WERI-Rb-1 (cell line): ENCODE results near the gene TAX1BP3.

Source experiments
- DNase-seq: peaks from one replicate; pipeline ENCODE4 v3.0.0-alpha.2; 2020
- H3K27ac ChIP-seq: fragments of 250-450 bp; sonication (Bioruptor Pico); 2 replicates; pipeline ENCODE4 v1.5.1; 2020; ENCODE audit warnings: mild to moderate bottlenecking, moderate library complexity
- H3K27me3 ChIP-seq: fragments of 250-450 bp; sonication (Bioruptor Pico); 2 replicates; pipeline ENCODE4 v1.5.1; 2021; ENCODE audit warnings: mild to moderate bottlenecking, low read depth, moderate library complexity; ENCODE audit not compliant: insufficient read depth, severe bottlenecking
- H3K36me3 ChIP-seq: fragments of 250-450 bp; sonication (Bioruptor Pico); 2 replicates; pipeline ENCODE4 v1.5.1; 2020; ENCODE audit warnings: mild to moderate bottlenecking, moderate library complexity
- H3K4me3 ChIP-seq: 2 replicates; pipeline ENCODE4 v1.5.1; 2011; ENCODE audit warnings: low read depth, mild to moderate bottlenecking, control low read depth, low read length
- H3K9me3 ChIP-seq: fragments of 250-450 bp; sonication (Bioruptor Pico); 2 replicates; pipeline ENCODE4 v1.5.1; 2021; ENCODE audit warnings: mild to moderate bottlenecking, moderate library complexity; ENCODE audit not compliant: severe bottlenecking
- CTCF ChIP-seq: IDR thresholded peaks from 2 replicates; pipeline ENCODE4 v1.5.1; 2011; ENCODE audit warnings: low read depth, mild to moderate bottlenecking, control low read depth, inconsistent platforms, low read length

TAX1BP3 gene

DNA sequence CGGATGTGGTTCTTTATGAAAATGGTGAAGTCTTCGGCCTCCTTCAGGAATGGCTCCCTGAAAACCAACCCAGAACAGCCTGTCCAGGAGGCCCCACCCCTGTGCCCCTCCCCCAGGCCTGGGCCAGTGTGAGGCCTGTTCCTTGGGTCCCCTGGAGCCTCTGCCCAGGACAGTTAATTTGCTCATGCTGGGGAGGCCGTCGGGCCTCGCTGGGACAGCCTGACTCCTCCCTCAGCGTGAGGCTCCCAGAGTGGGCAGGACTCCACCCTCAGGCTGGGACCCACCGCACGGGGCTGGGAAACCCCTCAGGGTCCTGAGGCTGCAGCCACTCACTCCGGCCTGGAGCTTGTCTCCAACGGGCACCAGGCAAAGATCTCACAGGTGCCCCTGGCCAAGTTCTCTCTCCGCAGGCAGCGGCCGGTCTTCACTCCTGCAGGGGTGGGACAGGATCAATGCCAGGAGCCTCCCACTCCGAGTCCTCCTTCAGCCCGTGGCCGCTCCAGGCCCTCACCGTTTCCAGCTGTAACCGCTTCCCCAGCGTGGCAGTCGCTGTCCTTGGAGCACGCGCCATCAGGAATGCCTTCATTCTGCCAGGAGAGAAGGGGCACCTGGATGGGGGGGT is 21.8 kb upstream of the TAX1BP3 start:
- no peak overlapping the region for H3K27ac ChIP-seq
- H3K36me3 ChIP-seq, result no peaks in the 10 kb centered on the region
- no peak overlapping the region for H3K4me3 ChIP-seq
- no peaks in the 10 kb centered on the region for H3K27me3 ChIP-seq
- TF ChIP-seq CTCF, result no peak
- no peaks in the 10 kb centered on the region for H3K9me3 ChIP-seq
- DNase-seq, result no peak

DNA sequence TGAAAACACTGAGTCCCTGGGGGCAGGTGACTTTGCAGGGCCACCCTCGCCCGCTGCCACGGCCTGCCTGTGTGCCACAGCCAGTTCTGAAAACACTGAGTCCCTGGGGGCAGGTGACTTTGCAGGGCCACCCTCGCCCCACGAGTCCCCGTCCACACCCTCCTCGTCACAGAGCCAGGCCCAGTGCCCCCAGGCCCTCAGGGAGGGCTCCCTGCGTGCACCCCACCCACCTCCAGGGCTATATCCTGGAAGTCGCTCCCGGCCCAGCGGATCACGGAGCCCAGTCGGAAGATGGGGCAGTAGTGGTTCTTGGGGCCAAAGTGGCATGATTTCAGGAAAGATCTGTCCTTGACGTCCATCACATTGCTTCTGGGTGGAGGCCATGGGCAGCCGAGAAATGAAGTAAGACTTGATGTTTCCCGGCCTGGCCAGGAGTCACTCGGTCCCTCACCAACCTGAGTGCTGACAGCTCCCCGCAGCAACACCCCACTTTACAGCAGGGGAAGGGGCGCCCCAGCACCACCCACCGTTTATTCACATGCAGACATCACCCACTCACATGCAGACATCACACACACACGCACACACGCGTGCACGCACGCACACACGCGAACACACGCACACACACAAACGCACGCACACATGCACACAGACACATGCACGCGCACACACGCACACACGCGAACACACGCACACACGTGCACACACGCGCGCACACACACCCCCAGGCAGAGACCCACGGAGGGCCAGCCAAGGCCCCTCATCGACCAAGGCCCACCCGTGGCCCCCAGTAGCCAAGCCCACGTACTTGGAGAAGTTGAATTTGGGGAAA is 21.1 kb upstream of the TAX1BP3 start:
- no peaks in the 10 kb centered on the region for H3K36me3 ChIP-seq
- no peak overlapping the region for H3K27ac ChIP-seq
- H3K9me3 ChIP-seq, result no peaks in the 10 kb centered on the region
- no peak overlapping the region for H3K4me3 ChIP-seq
- no peak for DNase-seq
- H3K27me3 ChIP-seq, result no peaks in the 10 kb centered on the region
- no peak for TF ChIP-seq CTCF

DNA sequence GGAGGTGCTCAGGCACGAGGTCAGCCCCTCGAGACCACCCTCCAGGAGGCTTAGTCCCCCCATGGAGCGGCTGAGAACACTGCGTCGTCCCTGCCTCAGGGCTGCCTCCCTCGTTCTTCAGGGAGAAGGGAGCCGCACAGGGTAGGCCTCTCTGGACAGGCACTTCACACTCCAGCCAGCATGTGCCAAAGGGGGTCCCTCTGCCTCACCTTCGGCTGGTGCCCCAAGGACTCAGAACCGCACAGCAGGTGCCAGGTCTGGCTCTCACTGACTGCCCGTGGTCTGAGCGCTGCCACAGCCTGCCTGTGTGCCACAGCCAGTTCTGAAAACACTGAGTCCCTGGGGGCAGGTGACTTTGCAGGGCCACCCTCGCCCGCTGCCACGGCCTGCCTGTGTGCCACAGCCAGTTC is 20.5 kb upstream of the TAX1BP3 start:
- Histone ChIP-seq H3K4me3 (no peak overlapping the region), H3K27ac (no peak overlapping the region), H3K9me3 (no peaks in the 10 kb centered on the region), H3K27me3 (no peaks in the 10 kb centered on the region), H3K36me3 (no peaks in the 10 kb centered on the region)
- no peak for TF ChIP-seq CTCF
- DNase-seq, result no peak

DNA sequence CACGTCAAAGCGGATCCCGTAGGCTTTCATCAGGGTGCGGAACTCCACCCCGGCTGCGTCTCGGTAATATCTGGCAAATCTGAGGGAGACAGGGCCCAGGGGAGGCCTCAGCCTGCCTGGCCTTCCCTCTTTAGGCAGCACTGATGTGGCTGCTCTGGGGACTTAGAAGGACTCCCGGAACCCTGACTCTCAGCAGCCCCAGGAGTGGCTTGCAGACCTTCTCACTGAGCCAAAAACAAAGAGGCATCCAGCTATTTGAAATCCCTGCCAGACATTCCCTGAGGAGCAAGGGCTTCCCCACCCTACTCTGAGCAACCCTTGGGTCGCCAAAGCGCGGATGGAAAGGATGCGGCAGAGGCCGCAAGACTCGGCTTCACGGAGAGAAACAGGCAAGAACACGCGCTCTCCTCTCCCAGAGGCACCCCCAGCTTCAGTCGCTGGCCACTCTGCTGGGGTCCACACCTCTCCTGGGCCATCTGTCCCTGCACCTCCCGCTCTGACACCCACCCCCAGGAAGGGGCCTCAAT is 19.7 kb upstream of the TAX1BP3 start:
- Histone ChIP-seq H3K4me3 (no peak overlapping the region), H3K27ac (no peak overlapping the region), H3K27me3 (no peaks in the 10 kb centered on the region), H3K9me3 (no peaks in the 10 kb centered on the region), H3K36me3 (no peaks in the 10 kb centered on the region)
- no peak for TF ChIP-seq CTCF
- no peak for DNase-seq

- Histone ChIP-seq H3K27me3 (no peaks in the 10 kb centered on the region), H3K9me3 (no peaks in the 10 kb centered on the region), H3K36me3 (no peaks in the 10 kb centered on the region), H3K27ac (no peak overlapping the region), H3K4me3 (no peak overlapping the region)
- DNase-seq, result no peak
- no peak for TF ChIP-seq CTCF
Measured at GRCh38 chr17:3685174-3685573, 16.8 kb upstream of the TAX1BP3 start.
